GM18870 (cell line): ENCODE data around the gene ZNF358.

Experiments
- ATAC-seq: cut with Tn5 transposase; IDR thresholded peaks from one replicate; pipeline ENCODE4 v1.9.1; 2021; ENCODE audit warnings: moderate library complexity; ENCODE audit not compliant: unreplicated experiment

The ZNF358 gene

DNA sequence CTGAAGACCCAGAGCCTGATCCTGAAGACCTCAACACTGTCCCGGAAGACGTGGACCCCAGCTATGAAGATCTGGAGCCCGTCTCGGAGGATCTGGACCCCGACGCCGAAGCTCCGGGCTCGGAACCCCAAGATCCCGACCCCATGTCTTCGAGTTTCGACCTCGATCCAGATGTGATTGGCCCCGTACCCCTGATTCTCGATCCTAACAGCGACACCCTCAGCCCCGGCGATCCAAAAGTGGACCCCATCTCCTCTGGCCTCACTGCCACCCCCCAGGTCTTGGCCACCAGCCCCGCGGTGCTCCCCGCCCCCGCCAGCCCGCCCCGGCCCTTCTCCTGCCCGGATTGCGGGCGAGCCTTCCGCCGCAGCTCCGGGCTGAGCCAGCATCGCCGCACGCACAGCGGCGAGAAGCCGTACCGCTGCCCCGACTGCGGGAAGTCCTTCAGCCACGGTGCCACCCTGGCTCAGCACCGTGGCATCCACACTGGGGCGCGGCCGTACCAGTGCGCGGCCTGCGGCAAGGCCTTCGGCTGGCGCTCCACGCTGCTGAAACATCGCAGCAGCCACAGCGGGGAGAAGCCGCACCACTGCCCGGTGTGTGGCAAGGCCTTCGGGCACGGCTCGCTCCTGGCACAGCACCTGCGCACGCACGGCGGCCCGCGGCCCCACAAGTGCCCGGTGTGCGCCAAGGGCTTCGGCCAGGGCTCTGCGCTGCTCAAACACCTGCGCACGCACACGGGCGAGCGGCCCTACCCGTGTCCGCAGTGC, 3.6 kb downstream of the ZNF358 start:
- no peak for ATAC-seq

DNA sequence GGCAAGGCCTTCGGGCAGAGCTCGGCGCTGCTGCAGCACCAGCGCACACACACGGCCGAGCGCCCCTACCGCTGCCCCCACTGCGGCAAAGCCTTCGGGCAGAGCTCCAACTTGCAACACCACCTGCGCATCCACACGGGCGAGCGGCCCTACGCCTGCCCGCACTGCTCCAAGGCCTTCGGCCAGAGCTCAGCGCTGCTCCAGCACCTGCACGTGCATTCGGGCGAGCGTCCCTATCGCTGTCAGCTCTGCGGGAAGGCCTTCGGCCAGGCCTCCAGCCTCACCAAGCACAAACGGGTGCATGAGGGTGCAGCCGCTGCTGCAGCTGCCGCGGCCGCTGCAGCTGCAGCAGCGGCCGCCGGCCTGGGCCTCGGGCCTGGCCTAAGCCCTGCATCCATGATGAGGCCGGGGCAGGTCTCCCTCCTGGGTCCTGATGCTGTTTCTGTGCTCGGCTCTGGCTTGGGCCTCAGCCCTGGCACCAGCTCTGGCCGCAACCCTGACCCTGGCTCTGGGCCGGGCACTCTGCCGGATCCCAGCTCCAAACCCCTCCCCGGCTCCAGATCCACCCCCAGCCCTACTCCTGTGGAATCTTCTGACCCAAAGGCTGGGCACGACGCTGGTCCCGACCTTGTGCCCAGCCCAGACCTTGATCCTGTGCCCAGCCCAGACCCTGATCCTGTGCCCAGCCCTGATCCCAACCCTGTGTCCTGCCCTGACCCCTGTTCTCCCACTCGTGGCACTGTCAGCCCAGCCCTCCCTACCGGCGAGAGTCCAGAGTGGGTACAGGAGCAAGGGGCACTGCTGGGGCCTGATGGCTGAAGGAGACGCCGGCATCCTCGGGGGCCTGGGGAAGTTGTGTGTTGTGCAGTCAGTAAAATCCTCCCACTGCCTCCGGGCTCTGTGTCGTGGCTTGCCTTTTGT, 4.5 kb downstream of the ZNF358 start:
- ATAC-seq = no peak

DNA sequence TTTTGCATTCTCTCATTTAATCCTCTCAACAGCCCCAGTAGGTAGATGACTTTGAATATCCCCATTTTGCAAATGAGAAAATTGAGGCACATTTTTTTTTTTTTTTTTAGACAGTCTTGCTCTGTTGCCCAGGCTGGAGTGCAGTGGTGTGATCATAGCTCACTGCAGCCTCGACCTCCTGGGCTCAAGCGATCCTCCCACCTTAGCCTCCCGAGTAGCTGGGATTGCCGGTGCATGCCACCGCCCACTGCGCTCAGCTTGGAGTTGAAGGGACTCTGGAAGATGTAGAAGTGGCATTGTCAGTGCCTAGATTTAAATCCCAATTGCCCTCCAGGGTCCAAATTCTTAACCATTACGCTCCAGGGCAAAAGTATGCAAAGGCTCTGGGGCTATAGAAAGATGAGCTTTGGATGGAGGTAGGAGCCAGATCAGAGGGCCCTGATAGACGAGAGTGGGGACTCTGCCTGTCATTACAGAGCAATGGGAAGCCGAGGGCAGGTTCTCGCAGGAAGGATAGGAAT, 5.7 kb downstream of the ZNF358 start:
- no peak for ATAC-seq

DNA sequence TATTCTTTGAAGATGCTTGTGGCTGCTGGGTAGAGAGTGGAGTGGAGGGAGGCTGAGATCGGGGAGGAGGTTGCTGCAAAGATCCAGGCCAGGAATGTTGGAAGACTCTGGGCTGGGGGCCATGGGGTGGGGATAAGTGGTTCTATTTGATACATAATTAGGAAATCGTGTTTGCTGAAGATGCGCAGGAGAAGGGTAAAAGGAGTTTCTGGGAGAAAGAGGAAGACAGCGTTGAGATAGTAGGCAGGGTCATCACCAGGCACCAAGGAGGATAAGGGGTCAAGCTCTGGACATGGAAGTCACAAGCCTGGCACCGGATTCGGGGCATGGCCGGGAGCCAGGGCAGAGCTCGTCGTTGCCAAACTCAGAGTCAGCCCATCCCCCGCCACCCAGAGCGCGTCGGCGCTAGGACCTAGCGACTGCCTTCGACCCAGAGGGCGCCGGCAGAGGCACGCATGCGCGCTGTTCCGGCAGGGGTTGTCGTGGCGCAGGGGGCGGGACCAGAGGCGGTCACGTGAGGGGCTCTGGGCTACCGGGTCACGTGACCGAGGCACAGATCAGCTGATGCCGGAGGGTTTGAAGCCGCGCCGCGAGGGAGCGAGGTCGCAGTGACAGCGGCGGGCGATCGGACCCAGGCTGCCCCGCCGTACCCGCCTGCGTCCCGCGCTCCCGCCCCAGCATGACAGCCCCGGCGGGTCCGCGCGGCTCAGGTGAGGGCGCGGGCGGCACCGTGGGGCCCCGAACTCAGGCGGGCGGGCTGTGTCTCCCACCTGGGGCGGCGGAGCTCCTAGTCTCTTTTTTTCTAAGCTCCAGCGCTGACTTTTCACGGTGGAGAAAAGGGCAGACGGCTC, 6.4 kb downstream of the ZNF358 start, which contains the start of gene MCOLN1:
TSS of gene MCOLN1 (plus strand) at position 553 of the 851 bp plus-strand sequence. CDS start at position 680, 127 bp downstream.
- ATAC-seq = peak; percentile 62

DNA sequence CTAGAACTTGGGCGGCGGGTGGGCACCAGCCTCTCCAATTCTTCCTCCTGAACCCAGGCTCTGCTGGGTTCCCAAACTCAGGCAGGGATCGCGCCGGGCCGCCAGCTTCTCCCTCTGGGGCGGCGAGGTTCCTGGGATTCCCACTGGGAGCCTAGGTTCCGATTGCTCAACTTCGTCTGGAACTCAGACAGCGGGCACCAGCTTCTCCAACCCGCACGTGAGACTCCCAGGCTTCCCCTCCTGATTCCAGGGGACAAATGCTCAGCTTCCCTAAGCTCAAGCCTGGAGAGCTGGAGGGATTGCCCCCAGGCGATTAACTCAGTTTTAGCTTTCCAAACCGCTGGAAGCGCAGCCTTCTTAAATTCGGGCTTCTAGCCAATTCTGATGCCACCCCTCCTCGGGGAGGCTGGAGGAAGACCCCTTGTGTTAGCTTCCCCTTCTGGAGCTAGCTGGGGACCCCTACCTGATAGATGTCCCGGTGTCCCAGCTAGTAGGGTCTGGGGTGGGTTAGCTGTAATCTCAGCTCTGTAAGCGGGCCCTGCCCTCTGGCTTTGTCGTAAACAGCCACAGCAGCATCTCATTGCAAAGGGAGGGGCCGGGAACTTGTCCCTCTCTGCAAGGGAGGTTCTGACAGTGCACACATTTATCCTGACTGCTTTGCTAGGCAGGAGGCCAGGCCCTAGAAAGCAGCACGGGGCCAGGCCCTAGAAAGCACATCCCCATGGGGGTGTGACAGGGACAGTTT, 7.2 kb downstream of the ZNF358 start:
- ATAC-seq = no peak

DNA sequence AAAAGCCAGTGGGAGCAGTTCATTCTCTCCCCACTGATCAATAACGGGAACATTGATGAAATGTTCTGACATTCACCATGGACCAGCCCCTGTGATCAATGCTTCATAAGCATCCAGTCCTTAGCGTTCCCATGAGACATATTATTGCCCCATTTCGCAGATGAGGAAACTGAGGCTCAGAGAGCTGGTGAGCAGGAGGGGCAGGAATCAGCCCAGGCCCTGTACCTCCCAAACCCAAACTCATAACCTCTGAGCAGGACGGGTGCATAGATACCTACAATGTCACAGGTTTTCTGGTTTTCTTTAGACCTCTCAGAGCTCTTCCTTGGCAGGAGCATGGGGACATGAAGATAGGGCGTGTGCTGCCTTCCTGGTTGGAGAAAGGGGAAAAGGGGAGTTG, 8.6 kb downstream of the ZNF358 start:
- no peak for ATAC-seq

DNA sequence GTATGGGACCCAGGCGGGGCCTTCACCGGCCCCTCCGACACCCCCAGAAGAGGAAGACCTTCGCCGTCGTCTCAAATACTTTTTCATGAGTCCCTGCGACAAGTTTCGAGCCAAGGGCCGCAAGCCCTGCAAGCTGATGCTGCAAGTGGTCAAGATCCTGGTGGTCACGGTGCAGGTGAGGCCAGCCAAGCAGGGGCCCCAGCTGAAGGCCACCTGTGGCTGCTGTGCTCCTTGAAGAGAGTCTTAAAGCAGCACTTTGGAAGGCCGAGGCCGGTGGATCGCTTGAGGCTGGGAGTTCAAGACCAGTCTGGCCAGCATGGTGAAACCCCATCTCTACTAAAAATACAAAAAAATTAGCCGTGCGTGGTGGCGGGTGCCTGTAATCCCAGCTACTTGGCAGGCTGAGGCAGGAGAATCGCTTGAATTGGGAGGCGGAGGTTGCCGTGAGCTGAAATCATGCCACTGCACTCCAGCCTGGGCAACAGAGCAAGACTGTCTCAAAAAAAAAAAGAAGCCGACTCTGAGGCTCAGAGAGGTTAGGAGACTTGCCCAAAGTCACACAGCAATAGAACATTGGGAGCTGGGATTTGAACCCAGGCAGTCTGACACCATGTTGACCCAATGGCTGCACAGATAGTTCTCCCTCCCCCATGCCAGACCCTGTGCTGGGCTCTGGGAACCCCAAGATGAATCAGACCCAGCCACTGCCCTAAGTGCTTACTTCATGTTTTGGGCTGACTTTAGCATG, 9.3 kb downstream of the ZNF358 start:
- ATAC-seq = no peak

DNA sequence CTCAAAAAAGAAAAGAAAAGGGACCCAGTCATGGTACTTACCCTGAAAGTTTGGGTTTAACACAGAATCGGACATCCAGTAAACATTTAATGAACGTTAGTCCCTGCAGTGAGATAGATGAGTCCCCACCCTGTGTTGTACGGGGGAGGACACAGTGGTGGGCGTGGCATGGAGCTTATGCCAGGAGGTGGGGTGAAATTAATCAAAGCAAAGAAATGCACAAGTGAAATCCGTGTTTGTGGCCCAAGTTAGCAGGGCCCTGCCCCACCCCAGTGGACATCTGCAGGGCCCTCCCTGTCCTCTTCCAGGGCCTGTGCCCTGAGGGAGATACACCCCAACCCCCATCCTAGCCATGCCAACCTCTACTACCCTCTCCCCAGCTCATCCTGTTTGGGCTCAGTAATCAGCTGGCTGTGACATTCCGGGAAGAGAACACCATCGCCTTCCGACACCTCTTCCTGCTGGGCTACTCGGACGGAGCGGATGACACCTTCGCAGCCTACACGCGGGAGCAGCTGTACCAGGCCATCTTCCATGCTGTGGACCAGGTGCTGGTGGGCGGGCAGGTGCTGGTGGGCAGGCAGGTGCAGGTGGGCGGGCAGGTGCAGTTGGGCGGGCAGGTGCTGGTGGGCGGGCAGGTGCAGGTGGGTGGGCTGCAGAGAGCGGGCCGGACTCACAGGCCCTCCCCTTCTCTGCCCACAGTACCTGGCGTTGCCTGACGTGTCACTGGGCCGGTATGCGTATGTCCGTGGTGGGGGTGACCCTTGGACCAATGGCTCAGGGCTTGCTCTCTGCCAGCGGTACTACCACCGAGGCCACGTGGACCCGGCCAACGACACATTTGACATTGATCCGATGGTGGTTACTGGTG, 10.4 kb downstream of the ZNF358 start:
- ATAC-seq = no peak

DNA sequence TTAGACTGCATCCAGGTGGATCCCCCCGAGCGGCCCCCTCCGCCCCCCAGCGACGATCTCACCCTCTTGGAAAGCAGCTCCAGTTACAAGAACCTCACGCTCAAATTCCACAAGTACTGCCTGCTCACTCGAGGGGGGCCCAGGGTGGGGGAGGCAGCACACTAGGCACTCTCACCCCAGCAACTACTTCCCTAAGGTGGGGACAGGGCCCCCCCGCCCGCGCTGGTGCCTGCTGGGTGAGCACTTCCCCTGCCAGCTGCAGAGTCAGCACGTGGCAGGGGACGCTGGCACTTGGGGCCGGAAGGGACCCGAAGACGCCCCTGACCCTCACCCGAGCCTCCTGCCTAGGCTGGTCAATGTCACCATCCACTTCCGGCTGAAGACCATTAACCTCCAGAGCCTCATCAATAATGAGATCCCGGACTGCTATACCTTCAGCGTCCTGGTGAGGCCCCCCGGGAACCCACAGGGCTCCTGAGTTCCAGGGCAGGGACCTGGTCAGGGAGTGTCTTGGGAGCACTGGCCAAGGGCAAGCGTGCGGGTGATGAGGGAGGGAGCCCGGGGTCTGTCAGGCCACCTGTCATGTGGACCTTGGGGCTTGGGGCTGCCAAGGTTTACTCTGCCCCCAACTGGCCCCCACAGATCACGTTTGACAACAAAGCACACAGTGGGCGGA, 11.8 kb downstream of the ZNF358 start:
- no peak for ATAC-seq

DNA sequence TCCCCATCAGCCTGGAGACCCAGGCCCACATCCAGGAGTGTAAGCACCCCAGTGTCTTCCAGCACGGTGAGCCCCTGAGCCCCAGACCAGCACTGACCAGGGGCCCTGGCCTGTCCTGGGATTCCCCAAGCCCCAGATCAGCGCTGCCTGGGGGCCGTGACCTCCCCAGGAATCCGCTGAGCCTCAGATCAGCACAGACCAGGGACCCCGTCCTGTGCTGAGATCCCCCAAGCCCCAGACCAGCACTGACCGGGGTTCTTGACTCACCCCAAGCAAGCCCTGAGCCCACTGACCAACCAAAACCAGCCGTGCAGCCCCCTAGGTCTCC, 12.3 kb downstream of the ZNF358 start:
- no peak for ATAC-seq

DNA sequence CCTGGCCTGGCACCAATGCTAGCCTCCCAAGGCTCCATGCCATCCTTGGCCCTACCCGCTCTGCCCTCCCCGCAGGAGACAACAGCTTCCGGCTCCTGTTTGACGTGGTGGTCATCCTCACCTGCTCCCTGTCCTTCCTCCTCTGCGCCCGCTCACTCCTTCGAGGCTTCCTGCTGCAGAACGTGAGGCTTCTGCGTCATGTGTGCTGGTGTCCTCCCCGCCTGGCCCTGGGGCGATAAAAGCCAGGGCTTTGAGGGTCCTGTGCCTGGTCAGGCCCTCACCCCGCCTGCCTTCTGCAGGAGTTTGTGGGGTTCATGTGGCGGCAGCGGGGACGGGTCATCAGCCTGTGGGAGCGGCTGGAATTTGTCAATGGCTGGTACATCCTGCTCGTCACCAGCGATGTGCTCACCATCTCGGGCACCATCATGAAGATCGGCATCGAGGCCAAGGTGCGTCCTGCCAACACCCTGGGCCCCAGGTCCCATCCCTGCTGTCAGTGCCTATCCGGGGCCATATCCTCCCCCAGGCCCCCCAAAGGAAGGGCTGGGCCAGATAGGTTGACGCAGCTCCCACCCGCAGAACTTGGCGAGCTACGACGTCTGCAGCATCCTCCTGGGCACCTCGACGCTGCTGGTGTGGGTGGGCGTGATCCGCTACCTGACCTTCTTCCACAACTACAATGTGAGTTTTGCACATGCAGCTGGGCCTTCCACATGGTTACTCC, 12.8 kb downstream of the ZNF358 start:
- ATAC-seq = no peak

DNA sequence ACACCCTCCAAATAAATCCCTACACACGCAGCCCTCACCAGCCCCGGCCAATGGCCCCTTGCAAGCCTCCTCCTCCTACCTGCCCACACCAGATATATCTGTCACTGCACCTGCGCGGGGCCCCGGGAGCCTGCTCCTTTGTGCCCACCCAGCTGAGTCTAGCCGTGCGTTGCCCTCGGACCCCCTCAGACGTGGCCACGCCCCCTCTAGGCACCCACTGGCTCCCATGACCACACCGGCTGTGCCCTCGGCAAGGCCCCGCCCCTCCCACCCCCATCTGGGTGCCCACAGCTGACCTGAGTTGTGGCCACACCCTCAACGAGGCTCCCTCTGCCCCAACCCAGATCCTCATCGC, 13.3 kb downstream of the ZNF358 start:
- ATAC-seq = no peak

DNA sequence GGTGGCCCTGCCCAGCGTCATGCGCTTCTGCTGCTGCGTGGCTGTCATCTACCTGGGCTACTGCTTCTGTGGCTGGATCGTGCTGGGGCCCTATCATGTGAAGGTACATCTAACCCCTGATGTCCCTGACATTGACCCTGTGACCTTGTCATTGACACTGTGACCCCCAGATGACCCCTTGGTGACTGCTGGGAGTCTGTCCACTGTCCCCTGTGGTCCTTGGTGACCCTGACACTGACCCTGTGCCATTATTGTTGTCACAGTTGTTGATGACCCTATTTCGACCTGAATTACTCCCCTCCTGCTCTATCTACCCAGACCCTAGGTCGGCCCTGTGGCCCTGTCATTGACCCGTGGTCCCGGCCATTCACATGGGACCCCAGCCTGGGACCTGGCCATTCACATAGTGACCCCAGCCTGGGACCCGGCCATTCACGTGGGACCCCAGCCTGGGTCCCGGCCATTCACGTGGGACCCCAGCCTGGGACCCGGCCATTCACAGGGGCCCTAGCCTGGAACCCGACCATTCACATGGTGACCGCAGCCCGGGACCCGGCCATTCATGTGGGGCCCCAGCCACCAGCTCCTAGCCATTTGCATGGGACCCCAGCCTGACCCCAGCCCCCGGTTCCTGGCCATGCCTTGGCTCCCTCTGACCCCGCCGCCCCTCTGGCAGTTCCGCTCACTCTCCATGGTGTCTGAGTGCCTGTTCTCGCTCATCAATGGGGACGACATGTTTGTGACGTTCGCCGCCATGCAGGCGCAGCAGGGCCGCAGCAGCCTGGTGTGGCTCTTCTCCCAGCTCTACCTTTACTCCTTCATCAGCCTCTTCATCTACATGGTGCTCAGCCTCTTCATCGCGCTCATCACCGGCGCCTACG, 13.9 kb downstream of the ZNF358 start:
- no peak for ATAC-seq

DNA sequence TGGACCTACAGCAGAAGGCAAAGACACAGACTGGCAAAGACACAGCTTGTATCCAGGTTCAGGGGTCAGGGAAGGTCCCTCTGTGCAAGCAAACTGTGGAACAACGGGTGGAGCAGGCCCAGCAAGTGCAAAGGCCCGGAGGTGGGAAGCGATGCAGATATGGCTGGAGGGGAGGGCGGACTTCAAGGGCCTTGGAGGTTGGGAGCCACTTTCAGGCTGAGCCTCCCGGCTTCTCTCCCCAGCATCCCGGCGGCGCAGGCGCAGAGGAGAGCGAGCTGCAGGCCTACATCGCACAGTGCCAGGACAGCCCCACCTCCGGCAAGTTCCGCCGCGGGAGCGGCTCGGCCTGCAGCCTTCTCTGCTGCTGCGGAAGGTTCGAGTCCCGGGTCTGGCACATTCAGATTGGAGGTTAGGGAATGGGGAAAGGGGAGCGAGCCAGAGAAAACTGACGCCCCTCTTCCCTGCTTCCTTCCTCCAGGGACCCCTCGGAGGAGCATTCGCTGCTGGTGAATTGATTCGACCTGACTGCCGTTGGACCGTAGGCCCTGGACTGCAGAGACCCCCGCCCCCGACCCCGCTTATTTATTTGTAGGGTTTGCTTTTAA, 17.5 kb downstream of the ZNF358 start:
- no peak for ATAC-seq

DNA sequence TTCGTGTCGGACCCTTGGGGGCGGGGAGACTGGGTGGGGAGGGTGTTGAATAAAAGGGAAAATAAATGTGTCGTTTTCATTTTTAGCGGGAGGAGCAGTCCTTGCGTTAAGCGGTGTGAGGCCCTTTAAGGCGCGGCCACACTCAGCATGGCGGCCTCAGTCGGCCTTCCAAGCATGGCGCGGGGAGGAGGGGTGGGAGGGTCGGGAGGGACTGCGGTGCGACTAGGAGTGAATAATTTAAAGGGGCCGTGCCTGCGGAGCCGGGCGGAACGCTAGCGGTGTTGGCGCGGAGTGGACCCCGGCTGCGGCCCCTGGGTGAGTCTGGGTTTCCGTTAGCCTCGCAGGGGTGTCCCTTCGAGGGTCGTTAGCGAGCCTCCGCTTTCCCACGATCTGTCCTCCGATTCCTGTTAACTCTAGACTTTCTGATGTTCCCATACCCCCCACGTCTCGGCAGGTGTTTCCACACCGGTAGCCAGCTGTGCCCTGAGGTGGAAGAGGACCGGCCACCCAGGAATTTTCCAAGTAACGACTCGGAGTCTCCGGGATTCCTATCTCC, 18.1 kb downstream of the ZNF358 start:
- ATAC-seq = no peak

DNA sequence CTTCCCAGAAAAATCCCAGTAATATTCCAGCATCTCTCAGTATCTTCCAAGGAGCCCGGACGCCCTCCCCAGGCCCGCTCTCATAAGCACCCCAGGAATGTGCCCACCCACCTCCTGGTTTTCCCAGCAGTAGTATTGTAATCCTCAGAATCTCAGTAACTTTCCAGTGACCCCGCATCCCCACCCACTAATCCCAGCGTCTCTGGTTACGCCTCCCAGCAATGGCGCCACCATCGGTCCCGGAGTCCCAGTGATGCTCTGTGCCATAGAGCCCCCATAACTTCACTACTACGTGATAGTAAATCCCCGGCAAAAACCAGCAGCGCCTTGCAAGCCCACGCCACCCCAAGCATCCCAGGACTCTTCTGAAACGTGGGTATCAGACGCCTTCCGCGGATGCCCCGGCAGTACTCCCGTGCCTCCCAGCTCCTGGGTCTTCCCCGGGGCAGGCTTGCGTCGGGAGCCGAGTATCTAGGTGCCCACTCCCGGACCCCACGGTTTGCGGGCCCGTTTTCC, 18.7 kb downstream of the ZNF358 start:
- no peak for ATAC-seq
